ENCODE measurements around the gene ERC2.

Gene ERC2

DNA sequence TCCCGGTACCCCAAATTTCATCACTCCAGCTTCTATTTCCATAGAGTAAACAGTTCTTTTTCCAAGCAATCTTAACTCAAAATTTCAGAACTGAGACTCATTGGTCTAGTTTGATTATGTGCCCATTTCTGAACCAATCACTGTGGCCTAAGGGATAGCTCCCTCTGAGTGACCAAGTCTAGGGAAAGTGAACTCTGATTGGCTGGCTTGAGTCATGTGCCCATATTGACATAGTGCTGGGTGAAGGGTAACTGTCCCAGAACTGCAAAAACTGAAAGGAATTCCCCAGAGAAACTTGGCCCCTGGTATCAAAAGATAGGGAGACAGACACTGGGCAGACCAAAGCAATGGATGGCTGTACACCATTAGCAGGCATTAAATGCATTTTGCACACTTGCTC lies 810.0 kb downstream of the ERC2 start:
- no peak for DNase-seq

DNA sequence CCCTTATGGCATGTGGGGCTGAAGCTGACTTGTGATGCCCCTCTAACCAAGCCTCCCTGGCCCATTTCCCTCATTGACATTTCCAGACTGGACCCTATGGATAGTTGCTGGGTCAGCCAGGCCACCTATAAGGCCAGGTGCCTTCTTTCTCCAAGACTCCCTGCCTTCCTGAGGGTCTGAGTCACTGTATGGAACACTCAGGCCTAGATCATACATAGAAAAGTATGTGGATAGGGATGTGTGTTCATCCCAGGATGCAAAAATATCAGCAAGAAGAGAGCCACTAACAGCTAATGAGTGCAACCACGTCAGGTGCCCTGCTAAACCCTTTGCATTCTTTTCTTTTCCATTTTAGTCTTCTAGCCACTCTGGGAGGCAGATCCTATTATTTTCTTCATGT lies 812.7 kb downstream of the ERC2 start:
- no peak for DNase-seq

DNA sequence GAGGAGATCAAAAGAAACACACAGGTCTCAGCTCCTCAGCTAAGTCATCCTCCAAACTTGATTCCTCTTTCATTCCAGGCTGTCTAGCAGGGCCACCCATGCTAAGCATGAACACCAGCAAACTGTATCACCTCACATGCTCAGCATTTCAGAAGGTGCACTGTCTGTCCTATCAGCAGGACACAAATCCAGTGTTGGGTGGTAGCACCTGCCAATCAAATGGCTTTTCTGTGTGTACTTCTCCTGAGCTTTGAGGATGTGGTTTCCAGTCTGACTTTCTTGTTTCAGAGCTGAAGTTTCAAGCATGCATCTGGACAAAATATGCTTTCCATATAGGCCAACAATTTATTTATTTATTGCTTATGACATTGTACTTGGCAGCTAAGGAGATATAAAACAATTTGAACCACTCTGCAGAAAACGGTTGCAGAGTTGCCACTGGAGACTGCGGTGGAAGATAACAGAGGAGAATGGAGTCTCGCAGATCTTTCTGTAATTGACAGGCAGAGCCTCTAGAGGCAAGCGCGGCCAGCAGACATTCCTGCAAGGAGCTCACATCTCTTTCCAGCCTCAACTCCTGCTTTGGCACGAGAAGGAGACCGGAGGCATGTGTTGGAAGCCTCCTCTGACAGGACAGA lies 814.0 kb downstream of the ERC2 start:
- DNase-seq: no peak

DNA sequence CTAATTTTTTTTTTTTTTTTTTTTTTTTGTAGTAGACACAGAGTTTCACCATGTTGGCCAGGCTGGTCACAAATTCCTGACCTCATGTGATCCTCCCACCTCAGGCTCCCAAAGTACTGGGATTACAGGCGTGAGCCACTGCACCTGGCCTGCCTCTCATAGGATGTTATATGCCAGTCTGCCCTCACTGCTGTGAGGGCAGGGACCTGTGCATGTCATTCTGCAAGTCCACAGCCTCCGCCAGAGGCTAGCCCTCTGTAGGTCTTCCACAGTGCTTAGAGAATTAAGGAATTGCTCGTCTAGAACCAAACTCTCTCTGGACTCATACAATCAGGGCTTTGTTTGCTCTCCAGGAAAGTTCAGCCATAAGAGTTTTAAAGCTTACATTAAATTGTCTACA lies 817.3 kb downstream of the ERC2 start:
- no peak for DNase-seq

DNA sequence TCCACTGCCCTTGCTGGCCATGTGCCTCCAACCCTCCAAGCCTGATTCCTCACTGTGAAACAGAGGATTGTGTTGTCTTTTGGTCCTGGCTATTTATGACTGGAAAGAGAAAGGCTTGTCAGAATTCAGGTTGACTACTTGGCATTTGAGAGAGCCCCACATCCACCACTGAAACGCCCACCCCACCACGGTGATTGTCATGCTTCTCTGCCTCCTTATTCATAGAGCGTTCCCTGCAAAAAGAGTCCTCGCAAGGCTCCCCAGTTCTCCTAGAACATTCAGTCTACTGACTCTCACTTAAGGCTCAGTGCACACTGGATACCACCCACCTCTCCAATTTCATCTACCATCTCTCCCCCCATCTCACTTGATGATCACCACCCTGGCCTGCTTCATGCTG lies 818.3 kb downstream of the ERC2 start:
- no peak for DNase-seq

DNA sequence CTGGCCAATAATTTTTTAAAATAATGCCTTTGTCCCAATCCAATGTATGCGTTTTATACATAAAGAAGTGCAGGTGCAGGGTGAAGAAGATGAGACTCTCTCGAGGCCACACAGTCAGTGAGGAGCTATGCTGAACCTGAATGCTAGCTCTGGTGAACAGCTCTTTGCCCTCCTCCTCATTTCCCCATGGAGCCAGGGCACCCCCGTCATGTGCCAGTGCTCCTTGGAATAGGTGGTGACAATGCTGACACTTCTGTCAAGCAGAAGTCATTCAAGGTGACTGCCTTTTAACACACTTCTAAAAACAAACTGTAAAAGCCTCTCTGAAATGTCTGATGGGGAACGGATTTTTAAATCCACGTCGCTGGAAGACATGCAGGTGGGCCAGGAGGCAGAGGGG lies 818.7 kb downstream of the ERC2 start:
- DNase-seq: no peak

DNA sequence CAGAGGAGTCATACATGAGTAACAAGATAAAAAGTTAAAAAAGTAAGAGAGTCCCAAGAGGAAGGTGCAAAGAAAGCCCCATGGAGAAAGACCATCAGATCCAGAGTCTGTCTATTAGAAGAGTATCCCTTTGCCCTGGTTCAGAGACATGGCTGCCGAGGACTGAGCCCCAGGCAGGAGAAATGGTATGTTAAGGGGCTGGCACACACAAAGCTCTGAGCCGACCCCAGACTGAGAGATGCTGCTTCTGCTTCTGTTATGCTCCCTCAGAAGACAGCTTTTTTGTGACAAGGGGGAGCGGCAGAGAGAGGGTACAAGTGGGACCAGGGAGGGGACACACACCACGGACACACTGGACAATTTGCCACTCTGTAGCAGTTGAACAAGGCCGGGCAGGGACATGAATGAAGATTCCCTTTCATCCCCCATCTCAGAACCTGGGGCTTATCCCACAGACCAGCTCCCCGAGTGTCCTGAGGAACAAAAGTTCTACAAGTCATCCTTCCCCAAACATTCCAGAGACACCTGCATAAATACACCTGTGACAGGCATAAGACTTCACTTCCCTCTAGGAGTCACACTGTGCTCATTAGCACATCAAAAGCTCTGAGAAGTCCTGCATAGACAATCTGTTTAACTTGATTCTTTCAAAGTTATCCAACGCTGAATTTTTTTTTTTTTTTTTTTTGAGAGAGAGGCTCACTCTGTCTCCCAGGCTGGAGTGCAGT lies 819.5 kb downstream of the ERC2 start:
- no peak for DNase-seq

DNA sequence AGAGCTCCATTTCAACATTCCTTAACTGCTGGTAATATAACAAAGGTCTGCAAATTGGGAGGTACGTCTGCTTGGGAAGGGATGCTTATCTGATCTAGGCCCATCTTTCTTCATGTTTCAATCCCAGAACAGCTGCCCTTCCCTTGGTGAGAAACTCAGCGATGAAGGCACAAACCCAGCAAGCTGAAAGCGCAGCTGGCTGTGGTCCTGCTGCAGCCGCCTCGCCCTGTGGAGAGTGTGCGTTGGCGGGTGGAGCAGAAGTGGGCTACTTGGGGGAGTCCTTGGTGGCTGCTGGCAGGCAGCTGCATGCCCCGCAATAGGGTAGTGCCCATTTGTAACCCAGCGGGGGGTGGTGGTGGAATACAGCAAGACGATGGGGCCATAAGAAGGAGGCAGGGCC lies 820.6 kb downstream of the ERC2 start:
- no peak for DNase-seq

DNA sequence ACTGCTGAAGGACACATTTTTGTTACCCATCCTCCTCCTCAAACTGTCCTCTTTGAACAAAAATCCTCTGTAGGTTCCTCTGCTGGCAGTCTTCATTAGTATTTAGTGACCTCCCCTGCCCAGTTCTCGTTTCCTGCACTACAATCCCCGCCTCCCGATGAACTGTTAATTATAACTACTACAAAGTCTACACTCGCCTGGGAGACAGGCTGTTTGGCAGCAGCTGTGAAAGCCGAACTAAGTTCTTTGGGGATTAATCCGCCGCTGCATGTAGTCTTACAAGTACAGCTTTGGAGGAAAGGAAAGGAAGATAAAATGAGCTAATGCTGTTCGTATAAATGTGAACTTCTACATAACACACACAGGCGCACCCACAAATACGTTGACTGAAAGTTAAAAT lies 821.2 kb downstream of the ERC2 start:
- DNase-seq: no peak

DNA sequence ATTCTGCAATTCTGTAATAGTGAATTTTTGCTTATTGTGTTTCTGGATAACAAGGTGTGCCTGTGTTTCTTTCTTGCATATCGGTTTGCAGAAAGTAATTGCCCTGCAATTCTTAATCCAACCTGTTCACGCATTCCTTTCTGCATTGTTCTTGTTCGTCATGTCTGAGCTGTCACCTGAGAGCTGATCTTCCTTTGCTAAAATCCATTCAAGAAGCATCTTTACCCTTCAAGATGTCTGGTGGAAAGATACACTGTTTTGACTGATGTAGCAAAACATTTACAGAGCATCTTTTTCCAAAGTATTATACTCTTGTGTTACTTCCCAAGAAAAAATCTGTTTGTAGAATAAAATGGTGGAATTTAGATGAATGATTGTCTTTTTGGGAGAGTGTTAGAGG lies 822.1 kb downstream of the ERC2 start:
- no peak for DNase-seq

DNA sequence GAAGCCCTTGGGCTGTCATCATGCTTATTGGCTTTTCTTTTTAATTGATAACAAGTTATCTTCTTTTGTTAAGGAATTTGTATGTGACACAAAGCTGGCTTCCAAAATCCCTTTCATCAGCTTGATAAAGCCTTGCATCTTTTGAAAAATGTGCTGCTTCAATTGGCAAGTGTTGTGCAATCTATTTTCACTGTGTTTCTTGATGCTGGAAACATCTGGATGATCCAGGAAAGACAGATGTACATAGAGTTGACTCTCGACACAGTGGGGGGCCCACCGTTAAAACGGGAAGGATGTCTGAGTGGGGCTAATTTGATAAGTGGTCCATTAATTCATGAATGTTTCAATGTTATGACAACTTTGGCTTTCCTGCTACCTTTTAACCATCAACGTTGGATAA lies 822.8 kb downstream of the ERC2 start:
- DNase-seq: no peak

DNA sequence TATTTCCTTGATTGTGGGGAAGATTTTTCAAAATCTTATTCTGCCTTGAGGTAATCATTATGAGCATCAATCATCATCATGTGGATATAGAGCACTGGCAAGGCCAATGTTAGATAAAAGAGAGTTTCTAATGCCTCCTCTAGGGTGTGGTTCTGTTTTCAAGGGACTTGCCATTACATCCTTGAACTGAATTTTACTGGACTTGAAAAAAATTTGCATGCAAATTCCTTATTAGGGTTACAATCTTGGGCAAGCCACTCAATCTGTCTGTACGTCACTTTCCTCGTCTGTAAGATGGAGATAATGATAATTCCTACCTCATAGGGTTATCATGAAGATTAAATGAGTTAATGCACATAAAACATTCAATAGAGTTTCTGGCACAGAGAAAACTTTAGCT lies 825.0 kb downstream of the ERC2 start:
- DNase-seq: no peak

DNA sequence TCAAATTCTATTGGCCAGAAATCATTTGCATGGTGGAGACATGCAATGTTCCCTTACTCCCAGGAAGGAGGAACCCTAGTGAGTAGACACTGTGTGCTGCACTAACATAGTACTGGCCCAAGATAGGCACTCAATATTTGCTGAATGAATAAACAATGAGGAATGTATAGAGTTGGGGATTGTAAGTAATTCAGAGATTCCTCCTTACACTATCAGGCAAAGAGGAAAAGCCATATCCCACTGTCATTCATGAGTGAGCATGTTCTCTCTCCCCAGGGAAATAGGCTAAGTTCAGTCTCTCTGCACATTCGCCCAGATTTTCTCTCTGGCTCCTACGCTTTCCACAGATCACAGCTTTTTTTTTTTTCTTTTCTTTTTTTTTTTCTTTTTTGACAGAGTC lies 826.3 kb downstream of the ERC2 start:
- no peak for DNase-seq

DNA sequence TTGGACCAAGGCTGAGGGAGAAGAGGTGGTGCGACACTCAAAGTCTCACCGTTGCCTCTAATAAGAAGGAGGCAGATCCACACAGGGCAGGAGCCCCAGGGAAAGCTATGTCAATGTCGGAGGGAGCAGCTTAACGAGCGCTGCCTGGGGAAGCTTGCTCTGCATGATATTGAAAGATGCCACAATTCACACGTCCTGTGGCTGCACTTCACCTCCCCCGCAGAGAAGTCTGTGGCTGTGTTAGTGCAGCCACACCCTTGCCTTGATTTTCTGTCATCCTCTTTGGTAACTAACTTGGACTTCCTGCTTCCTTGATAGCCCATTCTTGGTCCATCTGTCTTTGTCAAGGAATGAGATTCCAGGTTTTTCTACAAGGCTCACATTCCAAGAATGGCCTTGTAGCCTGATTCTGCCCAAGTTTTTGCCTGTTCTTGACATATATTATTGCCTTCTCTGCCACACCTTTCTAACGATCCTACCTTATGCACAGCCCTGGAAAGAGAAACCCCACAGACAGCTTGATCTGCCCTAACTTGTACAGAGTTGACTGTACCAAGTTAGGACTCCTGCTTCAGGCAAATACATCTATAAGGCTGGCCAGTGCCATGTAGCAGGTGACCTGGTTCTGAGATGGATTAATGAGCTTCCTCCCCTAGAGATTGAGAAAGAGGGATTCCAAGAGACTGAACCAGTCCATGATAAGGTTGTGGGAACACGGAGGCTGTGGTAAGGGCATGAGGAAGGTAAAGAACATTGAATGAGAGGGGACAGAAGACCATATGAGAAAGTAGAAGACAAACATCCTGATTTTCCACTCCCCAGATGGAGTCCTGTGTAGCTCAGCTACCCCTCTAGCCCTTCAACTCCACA lies 828.1 kb downstream of the ERC2 start:
- DNase-seq: no peak

DNA sequence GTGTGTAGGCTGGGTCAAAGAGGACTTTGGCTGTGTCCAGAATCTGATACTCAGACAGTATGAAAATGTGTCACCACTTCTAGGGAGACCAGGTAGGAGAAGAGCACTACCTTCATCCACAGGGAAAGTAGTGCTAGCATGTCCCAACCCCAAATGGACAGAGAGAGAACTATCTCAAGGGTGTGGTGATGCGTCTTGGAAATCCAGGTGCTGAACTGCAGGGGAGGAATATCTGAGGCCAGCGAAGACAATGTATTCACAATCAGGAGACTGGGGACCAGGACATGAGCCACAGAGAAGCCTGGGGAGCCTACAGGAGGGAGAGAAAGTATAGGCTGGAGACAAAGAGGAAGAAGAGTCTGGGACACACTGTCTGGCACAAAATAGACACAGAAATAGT lies 829.1 kb downstream of the ERC2 start:
- no peak for DNase-seq

DNA sequence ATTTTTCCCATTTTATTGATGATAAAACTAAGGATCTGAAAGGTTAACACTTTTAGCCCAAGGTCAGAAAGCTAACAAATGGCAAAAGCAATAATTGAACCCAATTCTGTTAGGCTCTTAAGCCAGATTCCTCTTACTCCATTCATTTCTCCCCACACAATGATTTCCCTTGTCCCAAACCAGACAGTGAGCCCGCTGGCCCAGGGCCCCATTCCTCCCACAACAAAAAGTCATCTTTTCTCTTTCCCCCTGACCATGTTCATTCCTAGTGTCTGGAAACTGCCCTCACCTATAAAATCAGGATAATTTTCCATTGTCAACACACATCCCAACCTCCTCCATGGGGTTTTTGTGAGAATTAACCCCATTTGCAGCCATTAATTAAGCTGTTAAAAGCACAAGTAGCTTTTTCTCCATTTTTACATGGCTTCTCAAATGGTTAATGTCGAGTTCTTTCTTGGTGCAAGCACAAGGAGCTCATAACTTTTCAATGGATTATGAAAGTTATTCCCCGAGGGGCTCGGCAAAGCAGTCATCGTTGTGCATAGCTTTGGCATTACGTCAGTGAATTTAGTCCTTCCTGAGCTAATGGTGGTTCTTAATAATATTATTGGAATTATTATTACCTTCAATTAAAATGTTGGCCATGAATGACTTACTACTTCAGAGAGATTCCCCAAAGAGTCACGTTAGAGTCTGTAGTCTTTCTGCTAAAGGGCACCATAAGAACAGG lies 830.2 kb downstream of the ERC2 start:
- DNase-seq: no peak

DNA sequence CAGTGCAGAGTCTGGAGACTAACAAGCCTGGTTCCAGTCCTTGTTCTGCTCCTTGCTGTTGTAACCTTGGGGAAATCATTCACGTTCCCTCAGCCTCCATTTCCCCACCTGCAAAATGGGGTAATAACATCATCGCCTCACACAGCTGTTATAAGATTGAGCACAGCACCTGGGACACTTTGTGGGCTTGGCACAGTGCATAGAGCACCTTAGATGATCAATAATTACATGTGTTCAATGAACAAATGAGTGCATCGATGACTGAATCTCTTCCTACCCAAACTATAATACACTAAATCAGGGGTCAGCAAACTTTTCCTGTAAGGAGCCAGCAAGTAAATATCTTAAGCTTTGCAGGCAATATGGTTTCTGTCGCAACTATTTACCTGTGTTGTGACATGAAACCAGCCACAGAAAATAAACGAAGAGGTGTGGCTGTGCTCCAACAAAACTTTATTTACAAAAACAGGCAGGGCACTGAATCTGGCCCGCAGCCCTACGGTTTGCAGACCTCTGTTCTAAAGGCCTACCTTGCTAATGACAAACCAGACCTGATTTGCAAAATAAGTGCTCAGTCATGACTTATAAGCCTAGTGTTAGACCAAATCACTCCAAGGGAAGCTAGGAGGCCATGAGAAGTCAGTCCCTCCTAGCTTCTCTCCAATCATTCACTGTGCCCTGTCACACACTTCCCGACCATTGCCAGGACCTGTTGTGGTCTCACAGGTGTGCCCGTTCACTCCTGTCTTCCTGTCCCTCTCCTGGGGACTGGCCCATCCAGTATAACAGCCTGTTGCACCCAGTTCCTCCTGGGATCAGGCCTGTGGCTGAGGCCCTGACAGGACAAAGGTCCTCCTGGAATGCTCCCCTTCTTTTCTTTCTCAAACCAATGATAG lies 831.7 kb downstream of the ERC2 start:
- DNase-seq: no peak

DNA sequence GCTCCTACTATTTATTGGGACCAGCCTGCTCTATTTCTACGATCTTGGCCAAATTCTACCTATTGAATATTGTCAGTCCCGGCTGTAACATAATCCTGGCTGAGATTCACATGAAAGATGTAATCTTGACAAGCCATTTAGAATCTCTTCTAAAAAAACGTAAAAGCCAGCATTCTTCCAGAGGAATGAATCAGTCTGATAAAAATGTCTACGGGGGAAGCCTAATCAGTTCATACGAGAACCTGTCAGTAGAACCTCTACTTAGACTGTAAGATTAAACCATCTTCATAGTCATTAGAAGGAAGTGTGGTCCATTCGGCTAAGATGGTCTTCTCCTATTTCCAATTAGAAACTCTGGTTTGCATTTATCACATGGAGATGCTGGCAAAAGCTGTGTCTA lies 833.9 kb downstream of the ERC2 start:
- no peak for DNase-seq

DNA sequence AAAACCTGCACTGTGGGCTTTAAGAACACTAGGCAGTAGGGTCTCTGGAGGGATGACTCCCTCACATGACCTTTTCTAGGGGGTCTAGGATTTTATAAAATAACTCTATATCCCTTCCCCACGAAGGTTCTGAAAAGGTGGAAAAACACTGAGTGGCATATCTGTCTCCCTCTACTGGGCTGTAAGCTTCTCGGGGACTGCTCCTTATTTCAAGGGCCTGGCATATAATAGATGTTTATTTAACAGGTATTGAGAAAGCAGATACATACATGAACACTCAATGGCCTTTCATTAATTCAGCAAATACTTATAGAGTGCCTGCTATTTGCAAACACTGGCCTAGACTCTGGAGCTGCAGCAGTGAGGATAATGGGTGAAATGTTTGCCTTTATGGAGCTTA lies 834.9 kb downstream of the ERC2 start:
- DNase-seq: no peak

DNA sequence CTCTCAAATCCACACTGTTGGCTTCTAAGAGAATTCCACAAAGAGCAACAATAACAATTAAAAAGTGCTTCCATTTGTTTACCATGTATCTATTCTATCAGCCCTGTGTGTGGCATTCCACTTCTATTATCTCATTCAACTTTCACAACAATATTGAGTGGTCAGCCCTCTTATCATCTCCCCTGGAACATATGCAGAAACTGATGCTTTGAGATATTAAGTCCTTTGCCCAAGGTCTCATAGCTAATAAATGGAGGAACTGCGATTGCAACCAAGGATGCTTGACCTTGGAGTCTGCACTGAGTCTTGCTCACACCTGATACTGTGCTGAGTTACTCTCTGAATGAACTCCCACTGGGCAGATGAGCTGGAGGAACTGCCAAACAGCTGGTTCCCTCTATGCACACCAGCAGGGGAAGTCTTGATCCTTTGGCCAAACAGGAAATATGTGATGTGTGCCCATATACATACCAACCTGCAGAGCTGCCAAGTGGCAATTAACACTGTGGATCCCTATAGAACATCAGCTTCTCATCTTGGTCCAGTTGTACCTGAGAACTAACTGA lies 836.4 kb downstream of the ERC2 start:
- DNase-seq: no peak

DNA sequence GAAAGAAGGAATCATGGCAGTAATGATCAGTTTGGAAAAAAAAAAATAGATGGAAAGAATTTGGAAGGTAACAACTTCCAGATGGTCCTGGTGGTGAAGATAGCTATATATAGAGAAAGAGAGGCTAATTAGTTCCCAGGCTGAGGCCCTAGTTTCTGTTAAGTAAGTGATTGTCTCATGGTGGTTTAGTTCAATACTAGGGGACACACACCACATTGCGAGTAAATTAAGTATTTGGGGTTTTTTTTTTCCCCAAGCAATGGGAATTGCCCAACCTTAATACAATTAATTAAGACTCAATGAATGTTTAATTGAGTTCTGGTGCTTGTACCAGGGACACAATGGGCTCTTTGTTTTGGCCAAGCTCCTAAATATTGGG lies 837.4 kb downstream of the ERC2 start:
- no peak for DNase-seq

Data from activated CD4-positive, alpha-beta T cell treated with anti-CD3 and anti-CD28 coated beads for 4 hours (primary cell).